22Rv1 (cell line): ENCODE data around the gene IQSEC1.

ENCODE experiments used
- CTCF ChIP-seq: fragments of 450-650 bp; IDR thresholded peaks from 2 replicates; pipeline ENCODE4 v1.5.1; 2017; ENCODE audit warnings: mild to moderate bottlenecking
- ZFX ChIP-seq: fragments of 450-650 bp; IDR thresholded peaks from 2 replicates; pipeline ENCODE4 v1.6.1; 2017; ENCODE audit warnings: antibody characterized with exemption, borderline replicate concordance

- TF ChIP-seq CTCF (no peak), ZFX (no peak)
These were observed 12.0 kb upstream of the IQSEC1 start for GRCh38 chr3:13085081-13085845.
